ENCODE measurements around the gene UBE2F. TPM values are rescaled to one million over a fixed set of nuclear protein-coding genes. Genes with fewer than 3 reads are reported as not detected.

The UBE2F gene
- total and polyA plus RNA-seq, 2 of the 13 experiments (the other 11 are each of a cell fraction or from before 2014, with no cell fraction given): 35.4 to 73.1 TPM

- TF ChIP-seq, protein P1, sequence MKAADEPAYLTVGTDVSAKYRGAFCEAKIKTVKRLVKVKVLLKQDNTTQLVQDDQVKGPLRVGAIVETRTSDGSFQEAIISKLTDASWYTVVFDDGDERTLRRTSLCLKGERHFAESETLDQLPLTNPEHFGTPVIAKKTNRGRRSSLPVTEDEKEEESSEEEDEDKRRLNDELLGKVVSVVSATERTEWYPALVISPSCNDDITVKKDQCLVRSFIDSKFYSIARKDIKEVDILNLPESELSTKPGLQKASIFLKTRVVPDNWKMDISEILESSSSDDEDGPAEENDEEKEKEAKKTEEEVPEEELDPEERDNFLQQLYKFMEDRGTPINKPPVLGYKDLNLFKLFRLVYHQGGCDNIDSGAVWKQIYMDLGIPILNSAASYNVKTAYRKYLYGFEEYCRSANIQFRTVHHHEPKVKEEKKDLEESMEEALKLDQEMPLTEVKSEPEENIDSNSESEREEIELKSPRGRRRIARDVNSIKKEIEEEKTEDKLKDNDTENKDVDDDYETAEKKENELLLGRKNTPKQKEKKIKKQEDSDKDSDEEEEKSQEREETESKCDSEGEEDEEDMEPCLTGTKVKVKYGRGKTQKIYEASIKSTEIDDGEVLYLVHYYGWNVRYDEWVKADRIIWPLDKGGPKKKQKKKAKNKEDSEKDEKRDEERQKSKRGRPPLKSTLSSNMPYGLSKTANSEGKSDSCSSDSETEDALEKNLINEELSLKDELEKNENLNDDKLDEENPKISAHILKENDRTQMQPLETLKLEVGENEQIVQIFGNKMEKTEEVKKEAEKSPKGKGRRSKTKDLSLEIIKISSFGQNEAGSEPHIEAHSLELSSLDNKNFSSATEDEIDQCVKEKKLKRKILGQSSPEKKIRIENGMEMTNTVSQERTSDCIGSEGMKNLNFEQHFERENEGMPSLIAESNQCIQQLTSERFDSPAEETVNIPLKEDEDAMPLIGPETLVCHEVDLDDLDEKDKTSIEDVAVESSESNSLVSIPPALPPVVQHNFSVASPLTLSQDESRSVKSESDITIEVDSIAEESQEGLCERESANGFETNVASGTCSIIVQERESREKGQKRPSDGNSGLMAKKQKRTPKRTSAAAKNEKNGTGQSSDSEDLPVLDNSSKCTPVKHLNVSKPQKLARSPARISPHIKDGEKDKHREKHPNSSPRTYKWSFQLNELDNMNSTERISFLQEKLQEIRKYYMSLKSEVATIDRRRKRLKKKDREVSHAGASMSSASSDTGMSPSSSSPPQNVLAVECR (CRISPR knock-in tag; IDR thresholded peaks at IDR 0.05; ENCODE audit: borderline replicate concordance): no peak
- TF ChIP-seq ZNF124 (CRISPR knock-in tag; IDR thresholded peaks at IDR 0.05) (no peak), SMAD3 (CRISPR knock-in tag; IDR thresholded peaks at IDR 0.05) (no peak), ZMYM3 (CRISPR knock-in tag; IDR thresholded peaks at IDR 0.05) (peak; percentile 55; the same call in 1 of the 2 replicates), ADNP (CRISPR knock-in tag; IDR thresholded peaks at IDR 0.05) (peak; percentile 58; the same call in 1 of the 2 replicates), FLYWCH1 (CRISPR knock-in tag; IDR thresholded peaks at IDR 0.05) (no peak), TBL1XR1 (IDR thresholded peaks at IDR 0.05; ENCODE audit: borderline replicate concordance, low read length, partially characterized antibody) (no peak), ZBTB21 (CRISPR knock-in tag; IDR thresholded peaks at IDR 0.05) (no peak), STAT5B (CRISPR knock-in tag; IDR thresholded peaks at IDR 0.05) (no peak), NFRKB (IDR thresholded peaks at IDR 0.05) (no peak)
- TF ChIP-seq, protein P2, sequence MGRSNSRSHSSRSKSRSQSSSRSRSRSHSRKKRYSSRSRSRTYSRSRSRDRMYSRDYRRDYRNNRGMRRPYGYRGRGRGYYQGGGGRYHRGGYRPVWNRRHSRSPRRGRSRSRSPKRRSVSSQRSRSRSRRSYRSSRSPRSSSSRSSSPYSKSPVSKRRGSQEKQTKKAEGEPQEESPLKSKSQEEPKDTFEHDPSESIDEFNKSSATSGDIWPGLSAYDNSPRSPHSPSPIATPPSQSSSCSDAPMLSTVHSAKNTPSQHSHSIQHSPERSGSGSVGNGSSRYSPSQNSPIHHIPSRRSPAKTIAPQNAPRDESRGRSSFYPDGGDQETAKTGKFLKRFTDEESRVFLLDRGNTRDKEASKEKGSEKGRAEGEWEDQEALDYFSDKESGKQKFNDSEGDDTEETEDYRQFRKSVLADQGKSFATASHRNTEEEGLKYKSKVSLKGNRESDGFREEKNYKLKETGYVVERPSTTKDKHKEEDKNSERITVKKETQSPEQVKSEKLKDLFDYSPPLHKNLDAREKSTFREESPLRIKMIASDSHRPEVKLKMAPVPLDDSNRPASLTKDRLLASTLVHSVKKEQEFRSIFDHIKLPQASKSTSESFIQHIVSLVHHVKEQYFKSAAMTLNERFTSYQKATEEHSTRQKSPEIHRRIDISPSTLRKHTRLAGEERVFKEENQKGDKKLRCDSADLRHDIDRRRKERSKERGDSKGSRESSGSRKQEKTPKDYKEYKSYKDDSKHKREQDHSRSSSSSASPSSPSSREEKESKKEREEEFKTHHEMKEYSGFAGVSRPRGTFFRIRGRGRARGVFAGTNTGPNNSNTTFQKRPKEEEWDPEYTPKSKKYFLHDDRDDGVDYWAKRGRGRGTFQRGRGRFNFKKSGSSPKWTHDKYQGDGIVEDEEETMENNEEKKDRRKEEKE (IDR thresholded peaks at IDR 0.05): no peak
- TF ChIP-seq, protein P3, sequence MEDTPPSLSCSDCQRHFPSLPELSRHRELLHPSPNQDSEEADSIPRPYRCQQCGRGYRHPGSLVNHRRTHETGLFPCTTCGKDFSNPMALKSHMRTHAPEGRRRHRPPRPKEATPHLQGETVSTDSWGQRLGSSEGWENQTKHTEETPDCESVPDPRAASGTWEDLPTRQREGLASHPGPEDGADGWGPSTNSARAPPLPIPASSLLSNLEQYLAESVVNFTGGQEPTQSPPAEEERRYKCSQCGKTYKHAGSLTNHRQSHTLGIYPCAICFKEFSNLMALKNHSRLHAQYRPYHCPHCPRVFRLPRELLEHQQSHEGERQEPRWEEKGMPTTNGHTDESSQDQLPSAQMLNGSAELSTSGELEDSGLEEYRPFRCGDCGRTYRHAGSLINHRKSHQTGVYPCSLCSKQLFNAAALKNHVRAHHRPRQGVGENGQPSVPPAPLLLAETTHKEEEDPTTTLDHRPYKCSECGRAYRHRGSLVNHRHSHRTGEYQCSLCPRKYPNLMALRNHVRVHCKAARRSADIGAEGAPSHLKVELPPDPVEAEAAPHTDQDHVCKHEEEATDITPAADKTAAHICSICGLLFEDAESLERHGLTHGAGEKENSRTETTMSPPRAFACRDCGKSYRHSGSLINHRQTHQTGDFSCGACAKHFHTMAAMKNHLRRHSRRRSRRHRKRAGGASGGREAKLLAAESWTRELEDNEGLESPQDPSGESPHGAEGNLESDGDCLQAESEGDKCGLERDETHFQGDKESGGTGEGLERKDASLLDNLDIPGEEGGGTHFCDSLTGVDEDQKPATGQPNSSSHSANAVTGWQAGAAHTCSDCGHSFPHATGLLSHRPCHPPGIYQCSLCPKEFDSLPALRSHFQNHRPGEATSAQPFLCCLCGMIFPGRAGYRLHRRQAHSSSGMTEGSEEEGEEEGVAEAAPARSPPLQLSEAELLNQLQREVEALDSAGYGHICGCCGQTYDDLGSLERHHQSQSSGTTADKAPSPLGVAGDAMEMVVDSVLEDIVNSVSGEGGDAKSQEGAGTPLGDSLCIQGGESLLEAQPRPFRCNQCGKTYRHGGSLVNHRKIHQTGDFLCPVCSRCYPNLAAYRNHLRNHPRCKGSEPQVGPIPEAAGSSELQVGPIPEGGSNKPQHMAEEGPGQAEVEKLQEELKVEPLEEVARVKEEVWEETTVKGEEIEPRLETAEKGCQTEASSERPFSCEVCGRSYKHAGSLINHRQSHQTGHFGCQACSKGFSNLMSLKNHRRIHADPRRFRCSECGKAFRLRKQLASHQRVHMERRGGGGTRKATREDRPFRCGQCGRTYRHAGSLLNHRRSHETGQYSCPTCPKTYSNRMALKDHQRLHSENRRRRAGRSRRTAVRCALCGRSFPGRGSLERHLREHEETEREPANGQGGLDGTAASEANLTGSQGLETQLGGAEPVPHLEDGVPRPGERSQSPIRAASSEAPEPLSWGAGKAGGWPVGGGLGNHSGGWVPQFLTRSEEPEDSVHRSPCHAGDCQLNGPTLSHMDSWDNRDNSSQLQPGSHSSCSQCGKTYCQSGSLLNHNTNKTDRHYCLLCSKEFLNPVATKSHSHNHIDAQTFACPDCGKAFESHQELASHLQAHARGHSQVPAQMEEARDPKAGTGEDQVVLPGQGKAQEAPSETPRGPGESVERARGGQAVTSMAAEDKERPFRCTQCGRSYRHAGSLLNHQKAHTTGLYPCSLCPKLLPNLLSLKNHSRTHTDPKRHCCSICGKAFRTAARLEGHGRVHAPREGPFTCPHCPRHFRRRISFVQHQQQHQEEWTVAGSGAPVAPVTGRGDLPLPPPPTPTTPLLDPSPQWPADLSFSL (CRISPR knock-in tag; IDR thresholded peaks at IDR 0.05): 0 out of 2 replicates have a peak, but pooled peaks have one; percentile 21
- TF ChIP-seq, protein P4, sequence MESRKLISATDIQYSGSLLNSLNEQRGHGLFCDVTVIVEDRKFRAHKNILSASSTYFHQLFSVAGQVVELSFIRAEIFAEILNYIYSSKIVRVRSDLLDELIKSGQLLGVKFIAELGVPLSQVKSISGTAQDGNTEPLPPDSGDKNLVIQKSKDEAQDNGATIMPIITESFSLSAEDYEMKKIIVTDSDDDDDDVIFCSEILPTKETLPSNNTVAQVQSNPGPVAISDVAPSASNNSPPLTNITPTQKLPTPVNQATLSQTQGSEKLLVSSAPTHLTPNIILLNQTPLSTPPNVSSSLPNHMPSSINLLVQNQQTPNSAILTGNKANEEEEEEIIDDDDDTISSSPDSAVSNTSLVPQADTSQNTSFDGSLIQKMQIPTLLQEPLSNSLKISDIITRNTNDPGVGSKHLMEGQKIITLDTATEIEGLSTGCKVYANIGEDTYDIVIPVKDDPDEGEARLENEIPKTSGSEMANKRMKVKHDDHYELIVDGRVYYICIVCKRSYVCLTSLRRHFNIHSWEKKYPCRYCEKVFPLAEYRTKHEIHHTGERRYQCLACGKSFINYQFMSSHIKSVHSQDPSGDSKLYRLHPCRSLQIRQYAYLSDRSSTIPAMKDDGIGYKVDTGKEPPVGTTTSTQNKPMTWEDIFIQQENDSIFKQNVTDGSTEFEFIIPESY (CRISPR knock-in tag; IDR thresholded peaks at IDR 0.05): 0 out of 2 replicates have a peak, but pooled peaks have one; percentile 28
Observed at GRCh38 chr2:238029853-238030252, 63.0 kb downstream of the UBE2F start (continued).
